K562 (cell line): ENCODE results near the gene CDC14B. TPM values are rescaled to one million over a fixed set of nuclear protein-coding genes. Genes with fewer than 3 reads are reported as not detected.

ENCODE experiments used
- ATAC-seq: fragments of 200-7000 bp; cut with Tn5 transposase; 3 replicates; pipeline ENCODE4 v1.9.1; 2020; ENCODE audit warnings: moderate library complexity
- BruUV-seq: library from RNA; stranded (reverse); fragments of 400-500 nt; replicated peaks from 2 replicates; lab custom pipeline; 2021; lab: Mats Ljungman, UMichigan
- CTCF ChIA-PET: fragments of 300-600 bp; formaldehyde crosslinking; extraction: SDS; loops from one replicate; lab custom pipeline; 2021; ENCODE audit warnings: low intra/inter-chr PET ratio; lab: Yijun Ruan, JAX
- POLR2A ChIA-PET: fragments of 300-600, 350-650 bp; sonication (Branson Sonifier 250); formaldehyde crosslinking; extraction: SDS; loops from one replicate; lab custom pipeline; 2021; ENCODE audit warnings: antibody characterized with exemption, inconsistent platforms; lab: Yijun Ruan, JAX
- DNase-seq, 4 experiments: peaks; one replicate each; pipeline versions ENCODE4 v3.0.0 to v3.0.0-alpha.2; 2011 to 2018; ENCODE audit warnings: low spot score in 3 of 4, mixed read lengths in 3 of 4; ENCODE audit errors: extremely low read depth in 1 of 4
- FAIRE-seq: peaks from 2 replicates; lab custom pipeline; 2011; peaks lifted over from hg19 to GRCh38; lab: Jason Lieb, UNC
- H2AFZ ChIP-seq: 2 replicates; pipeline ENCODE4 v1.6.0; 2011; ENCODE audit warnings: low read depth, low read length, control low read depth, inconsistent platforms
- H3K27ac ChIP-seq: fragments of 200-600 bp; 3 replicates; pipeline ENCODE4 v1.8.0; 2011; ENCODE audit warnings: low read depth, mild to moderate bottlenecking, control low read depth, inconsistent platforms, low read length, moderate library complexity, mixed read lengths; ENCODE audit errors: extremely low read depth
- H3K27me3 ChIP-seq, 2 experiments: fragments of 300-600 bp in 1 of 2; 2 replicates in 1 of 2; 3 replicates in 1 of 2; pipeline versions ENCODE4 v1.6.0 to v1.8.0; 2011; ENCODE audit warnings: inconsistent platforms in 2 of 2, low read length in 2 of 2, mild to moderate bottlenecking in 1 of 2, mixed read lengths in 1 of 2, moderate library complexity in 1 of 2; ENCODE audit not compliant: control insufficient read depth in 2 of 2, insufficient read depth in 2 of 2
- H3K36me3 ChIP-seq: fragments of 300-600 bp; 3 replicates; pipeline ENCODE4 v1.8.0; 2011; ENCODE audit warnings: mild to moderate bottlenecking, low read length, inconsistent platforms; ENCODE audit not compliant: control insufficient read depth, insufficient read depth
- H3K4me1 ChIP-seq, 2 experiments: fragments of 200-600 bp in 1 of 2; replicated peaks in 1 of 2; 2 replicates in 1 of 2; 3 replicates in 1 of 2; pipeline versions ENCODE4 v1.5.1 to v1.8.0; 2011; ENCODE audit warnings: inconsistent platforms in 2 of 2, low read length in 2 of 2, mild to moderate bottlenecking in 1 of 2, mixed read lengths in 1 of 2, moderate library complexity in 1 of 2; ENCODE audit not compliant: control insufficient read depth in 2 of 2, insufficient read depth in 2 of 2
- H3K4me2 ChIP-seq: 2 replicates; pipeline ENCODE4 v1.6.1; 2011; ENCODE audit warnings: low read length, control low read depth, inconsistent platforms, mixed read lengths; ENCODE audit not compliant: insufficient read depth
- H3K4me3 ChIP-seq: fragments of 200-600 bp; sonication (generic), shearing (Covaris generic); 2 replicates; pipeline ENCODE4 v1.5.1; 2016; ENCODE audit warnings: control low read depth, inconsistent platforms
- H3K79me2 ChIP-seq: fragments of 200-600 bp; 3 replicates; pipeline ENCODE4 v1.8.0; 2011; ENCODE audit warnings: low read length, inconsistent platforms; ENCODE audit not compliant: control insufficient read depth, insufficient read depth
- H3K9ac ChIP-seq, 2 experiments: 2 replicates each; pipeline versions ENCODE4 v1.6.0 to v1.6.1; 2011; ENCODE audit warnings: low read depth in 2 of 2, low read length in 2 of 2, control low read depth in 1 of 2, inconsistent platforms in 1 of 2, mild to moderate bottlenecking in 1 of 2, mixed read lengths in 1 of 2; ENCODE audit not compliant: insufficient read depth in 1 of 2
- H3K9me1 ChIP-seq: one replicate; pipeline ENCODE4 v1.6.0; 2011; ENCODE audit warnings: inconsistent platforms, mild to moderate bottlenecking, low read length, moderate library complexity; ENCODE audit not compliant: control insufficient read depth, insufficient read depth
- H3K9me3 ChIP-seq: replicated peaks from 2 replicates; pipeline ENCODE4 v1.5.1; 2011; ENCODE audit warnings: low read depth, low read length, inconsistent platforms; ENCODE audit not compliant: control insufficient read depth, insufficient read depth
- H4K20me1 ChIP-seq: replicated peaks from 2 replicates; pipeline ENCODE4 v1.6.1; 2011; ENCODE audit warnings: low read length, inconsistent platforms, mixed read lengths; ENCODE audit not compliant: control insufficient read depth, insufficient read depth
- CLOCK ChIP-seq: fragments of 250-450 bp; sonication (Bioruptor Pico); IDR thresholded peaks from 2 replicates; pipeline ENCODE4 v1.4.0; 2020; ENCODE audit warnings: mild to moderate bottlenecking, moderate library complexity, borderline replicate concordance
- HMGN3 ChIP-seq: IDR thresholded peaks from 2 replicates; pipeline ENCODE4 v1.6.1; 2011; ENCODE audit warnings: borderline replicate concordance, low read depth, mild to moderate bottlenecking, mixed read lengths, low read length; ENCODE audit not compliant: insufficient read length; ENCODE audit errors: extremely low read depth
- SREBF1 ChIP-seq: fragments of 150-350 bp; IDR thresholded peaks from 2 replicates; pipeline ENCODE4 v1.6.1; 2014; ENCODE audit warnings: antibody characterized with exemption, low read depth, low read length, borderline replicate concordance
- TAF1 ChIP-seq: IDR thresholded peaks from 2 replicates; pipeline ENCODE4 v1.6.1; 2011; ENCODE audit warnings: mild to moderate bottlenecking, low read length, moderate library complexity; ENCODE audit not compliant: insufficient read depth, control insufficient read depth, severe bottlenecking; ENCODE audit errors: extremely low read depth
- ZNF384 ChIP-seq: IDR thresholded peaks from 2 replicates; pipeline ENCODE4 v1.6.1; 2012; ENCODE audit warnings: low read depth, low read length, improper control_type of control experiment
- WGBS: fragments of 100-300 bp; shearing (Covaris generic); methylation state at CpG from one replicate; pipeline ENCODE4 v1.1.6; 2016; ENCODE audit warnings: low coverage, mixed read lengths; ENCODE audit not compliant: insufficient coverage; ENCODE audit errors: missing lambda C conversion rate; 5-methylcytosine and 5-hydroxymethylcytosine counted together
- in situ Hi-C: fragments of 300-500 bp; cut with MboI; formaldehyde crosslinking; loops from 4 replicates; pipeline ENCODE4 v1.15.0; 2018; ENCODE audit warnings: inconsistent platforms, mixed read lengths
- intact Hi-C: fragments of 100-400 bp; cut with micrococcal nuclease; formaldehyde crosslinking; loops from 2 replicates; pipeline ENCODE4 v1.14.2; 2022
- polyA plus RNA-seq, 8 experiments: library from polyadenylated mRNA; depleted of rRNA in 4 of 8; stranded (reverse) in 5 of 8; unstranded in 3 of 8; fragments of >200 nt; fragmentation: Nextera tagmentation in 2 of 8; fragmentation: Illumina TruSeq in 1 of 8; extraction: Ambion mirVana in 2 of 8; extraction: Trizol in 1 of 8; gene quantifications; 2 replicates each; pipeline versions ENCODE4 v1.2.1 to v1.2.3, GENCODE V29; 2011 to 2014; ENCODE audit warnings: inconsistent platforms in 1 of 8, missing spikeins in 1 of 8
- total RNA-seq, 7 experiments: library from RNA; depleted of rRNA in 6 of 7; stranded (reverse); fragments of >200 nt in 6 of 7; fragmentation: Illumina TruSeq in 2 of 7; extraction: Trizol in 2 of 7; gene quantifications; 2 replicates each; pipeline versions ENCODE4 v1.2.1 to v1.2.3, GENCODE V29; 2011 to 2021; ENCODE audit warnings: low replicate concordance in 1 of 7

CDC14B gene
- total and polyA plus RNA-seq, 9 of the 15 experiments (the other 6 are each of a cell fraction or from before 2014, with no cell fraction given) = 1.4 to 6.0 (median 3.8) TPM

GRCh38 chr9:96524045-96524444 lies 95.6 kb downstream of the CDC14B start (continued):
- TF ChIP-seq CLOCK (CRISPR knock-in tag) = no peak
- TF ChIP-seq SREBF1 = no peak

GRCh38 chr9:96523374-96523773 lies 96.3 kb downstream of the CDC14B start:
- Histone ChIP-seq H3K4me2 (no peak overlapping the region), H3K36me3 (no peaks in the 10 kb centered on the region), H3K4me1 (no peaks in the 10 kb centered on the region), H3K79me2 (no peaks in the 10 kb centered on the region), H3K27me3 (no peaks in the 10 kb centered on the region), H4K20me1 (no peaks in the 10 kb centered on the region), H3K9me3 (no peaks in the 10 kb centered on the region), H3K9ac (no peak overlapping the region), H3K4me3 (no peak overlapping the region), H3K27ac (no peak overlapping the region), H3K9me1 (no peaks in the 10 kb centered on the region), H2AFZ (no peak overlapping the region)
- ATAC-seq = no peak
- ChIA-PET POLR2A (interaction anchor here (0.7 to 1.3 kb wide), 2 partner anchors 12 to 30 kb away, joined by 3 read pairs; no protein-coding TSS in a partner anchor), CTCF (no interaction called here)
- in situ Hi-C loops (no loop called here), intact Hi-C loops (no loop called here)
- WGBS = 18% methylated on average over 7 of the region's 7 CpGs
- no peak for FAIRE-seq
- TF ChIP-seq ZNF384 (no peak), HMGN3 (no peak), TAF1 (no peak)
- no TSS peak for BruUV-seq
- DNase-seq = no peak
